NCI-H2196 (cell line): ENCODE measurements around the gene KDM2A.
"Not testable (repeated sequence)": the region's sequence is repeated elsewhere in the genome, so short reads cannot be mapped to it uniquely, and the experiment has no call there.

Experiments
- DNase-seq: peaks from one replicate; lab custom pipeline; 2025; ENCODE audit not compliant: unreplicated experiment; lab: John Stamatoyannopoulos, UW

KDM2A gene

GRCh38 chr11:67233584-67234190 is 114.6 kb downstream of the KDM2A start:
- DNase-seq = no peak

DNA sequence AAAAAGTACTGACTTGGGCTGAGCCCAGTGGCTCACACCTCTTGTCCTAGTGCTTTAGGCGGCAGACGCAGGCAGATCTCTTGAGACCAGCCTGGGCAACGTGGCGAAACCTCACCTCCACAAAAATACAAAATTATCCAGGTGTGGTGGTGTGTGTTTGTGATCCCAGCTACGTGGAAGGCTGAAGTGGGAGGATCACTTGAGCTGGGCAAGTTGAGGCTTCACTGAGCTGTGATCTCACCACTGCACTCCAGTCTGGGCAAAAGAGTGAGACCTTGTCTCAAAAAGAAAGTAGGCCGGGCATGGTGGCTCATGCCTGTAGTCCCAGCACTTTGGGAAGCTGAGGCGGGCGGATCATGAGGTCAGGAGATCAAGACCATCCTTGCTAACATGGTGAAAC is 115.5 kb downstream of the KDM2A start:
- DNase-seq = not testable (repeated sequence)

DNA sequence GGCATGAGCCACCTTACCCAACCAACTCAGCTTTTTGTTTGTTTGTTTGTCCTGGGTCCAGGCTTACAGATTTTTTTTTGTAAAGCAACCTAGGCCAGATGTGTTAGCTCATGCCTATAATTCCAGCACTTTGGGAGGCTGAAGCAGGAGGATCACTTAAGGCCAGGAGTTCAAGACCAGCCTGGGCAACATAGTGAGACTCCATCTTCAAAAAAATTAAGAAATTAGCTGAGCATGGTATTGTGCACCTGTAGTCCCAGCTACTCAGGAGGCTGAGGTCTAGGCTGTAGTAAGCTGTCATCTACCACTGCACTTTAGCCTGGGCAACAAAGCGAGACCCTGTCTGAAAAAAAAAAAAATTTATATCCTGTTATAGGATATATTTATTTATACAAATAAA is 118.5 kb downstream of the KDM2A start:
- DNase-seq = no peak

- DNase-seq = no peak
These were observed 120.1 kb downstream of the KDM2A start for GRCh38 chr11:67238894-67239782.

DNA sequence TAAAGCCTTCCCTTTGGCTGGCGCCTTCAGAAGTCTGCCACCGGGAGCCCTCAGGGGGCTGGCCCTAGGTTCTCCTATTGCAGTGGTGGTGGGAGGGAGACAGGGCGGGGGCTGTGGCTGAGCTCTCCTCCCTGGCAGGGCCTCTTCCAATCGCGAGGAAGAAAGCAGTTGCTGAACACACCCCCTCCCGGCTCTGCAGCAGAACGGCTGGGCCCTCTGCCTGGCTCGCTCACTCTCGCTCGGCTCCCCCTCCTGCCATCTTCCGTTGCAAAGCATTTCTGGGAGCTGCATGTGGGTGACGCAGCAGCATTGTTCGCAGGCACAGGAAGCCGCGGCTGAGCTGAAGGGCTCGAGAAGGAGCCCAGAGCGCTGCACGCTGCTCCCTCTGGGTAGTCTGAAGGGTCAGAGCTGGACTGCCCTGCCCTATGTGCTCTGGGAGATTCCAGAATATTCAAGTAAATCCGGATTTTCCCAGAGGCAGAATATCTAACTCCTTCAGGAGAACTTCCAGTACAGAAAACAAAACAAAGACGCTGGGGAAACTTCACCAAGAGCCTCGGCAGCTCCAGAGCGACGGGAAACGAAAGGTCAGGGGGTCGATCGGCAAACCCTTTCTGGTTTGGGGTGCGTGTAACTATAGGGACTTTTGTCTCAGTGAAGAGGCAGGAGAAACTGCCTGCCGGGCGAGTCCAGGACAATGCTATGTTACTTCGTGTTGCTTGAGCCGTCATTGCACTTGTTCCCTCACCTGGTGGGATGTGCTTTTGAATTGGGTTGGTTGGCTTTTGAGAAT is 120.9 kb downstream of the KDM2A start:
- peak; percentile 97 for DNase-seq

- DNase-seq = peak; percentile 23
These were observed 121.7 kb downstream of the KDM2A start for GRCh38 chr11:67240576-67241389.

DNA sequence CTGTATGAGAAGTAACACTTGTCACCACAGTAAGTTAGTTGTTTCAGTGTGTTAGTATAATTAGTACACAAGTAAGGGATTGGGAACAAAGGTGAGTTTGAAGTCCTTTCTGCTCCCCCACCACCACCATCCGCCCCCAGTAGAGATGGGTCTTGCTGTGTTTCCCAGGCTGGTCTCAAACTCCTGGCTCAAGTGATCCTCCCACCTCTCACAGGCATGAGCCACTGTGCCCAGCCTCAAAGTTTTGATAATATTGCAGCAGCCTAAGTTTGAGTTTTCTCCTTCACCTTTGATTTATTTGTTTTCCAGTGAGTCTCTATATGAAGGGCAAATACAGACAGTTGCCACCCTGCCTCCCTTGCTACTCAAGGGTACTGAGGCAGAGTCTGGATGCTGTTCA is 123.5 kb downstream of the KDM2A start:
- DNase-seq = no peak

- no peak for DNase-seq
These were observed 124.0 kb downstream of the KDM2A start for GRCh38 chr11:67243051-67243450.

GRCh38 chr11:67245046-67245445 is 126.0 kb downstream of the KDM2A start:
- DNase-seq = no peak

DNA sequence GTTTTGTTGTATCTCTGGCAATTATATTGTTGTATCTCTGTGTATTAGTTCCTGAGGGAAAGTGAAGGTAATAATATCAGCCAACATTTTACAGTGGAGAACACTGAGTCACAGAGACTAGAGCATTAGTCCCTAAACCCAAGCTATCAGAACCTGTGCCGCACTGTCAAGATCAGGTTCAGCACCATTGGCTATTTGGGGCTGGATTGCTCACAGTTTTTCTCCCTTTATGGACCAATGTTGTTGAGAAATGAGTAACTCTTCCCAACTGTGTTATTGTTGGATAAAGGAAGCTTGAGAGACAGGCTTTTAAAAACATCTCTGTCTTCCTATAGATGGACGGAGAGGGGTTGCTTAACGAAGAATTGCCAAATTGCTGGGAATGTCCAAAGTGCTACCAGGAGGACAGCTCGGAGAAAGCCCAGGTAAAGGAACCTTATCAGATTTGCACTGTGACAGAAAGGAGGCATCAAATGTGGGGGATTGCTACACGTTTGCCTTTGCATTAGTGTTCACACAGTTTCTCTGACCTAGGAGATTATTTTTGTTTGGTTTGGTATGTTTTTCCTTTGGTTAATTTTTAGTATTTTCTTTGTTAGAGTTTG is 129.0 kb downstream of the KDM2A start:
- no peak for DNase-seq

GRCh38 chr11:67248653-67249052 is 129.6 kb downstream of the KDM2A start:
- DNase-seq = peak; percentile 16

DNA sequence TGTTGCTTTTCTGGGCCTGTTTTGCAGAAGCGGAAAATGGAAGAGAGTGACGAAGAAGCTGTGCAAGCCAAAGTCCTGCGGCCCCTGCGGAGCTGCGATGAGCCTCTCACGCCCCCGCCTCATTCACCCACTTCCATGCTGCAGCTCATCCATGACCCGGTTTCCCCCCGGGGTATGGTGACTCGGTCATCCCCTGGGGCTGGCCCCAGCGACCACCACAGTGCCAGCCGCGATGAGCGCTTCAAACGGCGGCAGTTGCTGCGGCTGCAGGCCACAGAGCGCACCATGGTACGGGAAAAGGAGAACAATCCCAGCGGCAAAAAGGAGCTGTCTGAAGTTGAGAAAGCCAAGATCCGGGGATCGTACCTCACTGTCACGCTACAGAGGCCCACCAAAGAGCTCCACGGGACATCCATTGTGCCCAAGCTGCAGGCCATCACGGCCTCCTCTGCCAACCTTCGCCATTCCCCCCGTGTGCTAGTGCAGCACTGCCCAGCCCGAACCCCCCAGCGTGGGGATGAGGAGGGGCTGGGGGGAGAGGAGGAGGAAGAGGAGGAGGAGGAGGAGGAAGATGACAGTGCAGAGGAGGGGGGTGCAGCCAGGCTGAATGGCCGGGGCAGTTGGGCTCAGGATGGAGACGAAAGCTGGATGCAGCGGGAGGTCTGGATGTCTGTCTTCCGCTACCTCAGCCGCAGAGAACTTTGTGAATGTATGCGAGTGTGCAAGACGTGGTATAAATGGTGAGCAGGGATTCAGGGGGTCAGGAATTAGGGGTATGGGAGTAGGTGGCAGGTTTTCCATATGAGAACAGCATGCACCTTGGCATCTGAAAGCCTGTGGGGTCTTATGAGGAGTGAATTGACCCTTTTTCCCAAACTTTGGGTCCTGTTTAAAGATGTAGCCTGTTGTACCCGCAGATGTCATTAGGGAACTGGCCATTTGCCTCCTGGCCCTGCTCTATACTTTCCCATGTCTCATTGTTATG is 131.3 kb downstream of the KDM2A start:
- no peak for DNase-seq

- no peak for DNase-seq
These were observed 132.8 kb downstream of the KDM2A start for GRCh38 chr11:67251841-67252240.

DNA sequence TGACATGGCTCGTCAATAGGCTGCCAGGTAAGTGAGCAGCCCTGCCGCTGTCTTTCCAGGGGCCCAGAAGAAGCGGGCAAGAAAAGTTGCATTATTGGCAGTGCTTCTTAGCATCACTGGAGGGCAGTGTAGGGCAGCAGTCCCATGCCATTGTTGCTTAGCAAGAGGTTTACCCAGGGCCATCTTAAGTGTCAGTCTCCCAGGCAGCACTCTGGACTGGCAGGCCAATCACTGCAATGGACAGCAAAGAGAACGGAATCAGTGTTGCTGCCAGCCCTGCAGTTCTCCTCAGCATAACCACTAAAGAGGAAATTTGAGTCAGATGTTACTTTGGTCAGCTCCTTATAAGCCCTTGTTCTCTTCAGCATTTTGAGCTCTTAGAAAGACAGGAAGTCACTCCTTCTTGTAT is 133.8 kb downstream of the KDM2A start:
- DNase-seq = peak; percentile 50

- no peak for DNase-seq
These were observed 135.0 kb downstream of the KDM2A start for GRCh38 chr11:67253872-67254624.

GRCh38 chr11:67254798-67255197 is 135.7 kb downstream of the KDM2A start:
- no peak for DNase-seq

DNA sequence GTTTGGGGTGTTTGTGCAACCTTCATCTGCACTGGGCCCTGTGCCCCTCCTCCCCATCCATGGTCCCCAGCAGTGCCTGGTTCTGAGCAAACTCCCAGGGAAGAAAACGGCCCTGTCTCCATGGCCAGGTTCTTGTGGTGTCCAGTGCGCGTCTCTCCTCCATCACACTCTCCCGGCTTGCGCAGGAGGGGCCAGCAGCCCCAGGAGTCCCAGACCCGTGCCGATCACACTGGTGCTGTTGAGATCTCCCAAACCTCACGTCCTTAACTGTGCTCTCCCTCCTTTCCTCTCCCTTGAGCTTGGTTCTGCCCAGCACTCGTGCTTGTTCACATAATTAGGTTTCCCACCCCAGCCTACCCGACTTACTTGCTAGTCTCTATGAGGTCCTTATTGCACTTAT is 136.3 kb downstream of the KDM2A start:
- DNase-seq = no peak

DNA sequence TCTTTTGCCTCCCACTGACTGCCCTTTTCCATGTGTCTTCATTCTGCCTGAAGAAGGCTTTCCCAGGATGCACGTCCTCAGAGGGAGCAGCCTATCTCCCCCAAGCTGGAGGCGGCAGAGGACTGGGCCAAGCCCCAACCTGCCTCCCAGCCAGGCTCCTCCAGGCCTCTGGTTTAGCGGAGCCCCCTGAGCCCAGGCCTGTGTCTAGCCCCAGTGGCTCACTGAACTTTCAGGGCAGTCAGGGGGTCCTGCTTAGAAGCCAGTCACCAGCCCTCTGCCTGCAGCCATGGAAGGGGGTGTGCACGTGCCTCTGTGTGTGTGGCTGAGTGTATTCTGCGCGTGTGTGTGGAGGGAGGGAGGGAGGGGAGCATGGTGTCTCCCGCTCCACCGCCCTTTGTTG is 136.8 kb downstream of the KDM2A start:
- no peak for DNase-seq
